Hepatocyte (in vitro differentiated cells): ENCODE measurements around the gene BET1L. TPM values are rescaled to one million over a fixed set of nuclear protein-coding genes. Genes with fewer than 3 reads are reported as not detected.

ENCODE experiments used
- DNase-seq: peaks from one replicate; pipeline ENCODE4 v3.0.0-alpha.2; 2016; ENCODE audit warnings: low spot score
- H2AFZ ChIP-seq: fragments of 200-600 bp; sonication (generic); 2 replicates; pipeline ENCODE4 v1.6.0; 2016; ENCODE audit warnings: antibody characterized with exemption, mild to moderate bottlenecking
- H3K27ac ChIP-seq: fragments of 200-600 bp; sonication (generic); 2 replicates; pipeline ENCODE4 v1.5.1; 2016; ENCODE audit warnings: mild to moderate bottlenecking
- H3K27me3 ChIP-seq: fragments of 200-600 bp; sonication (generic); 2 replicates; pipeline ENCODE4 v1.6.1; 2016
- H3K36me3 ChIP-seq: fragments of 200-600 bp; sonication (generic); replicated peaks from 2 replicates; pipeline ENCODE4 v1.5.1; 2016; ENCODE audit warnings: low read depth; ENCODE audit not compliant: insufficient read depth
- H3K4me1 ChIP-seq: fragments of 200-600 bp; sonication (generic); 2 replicates; pipeline ENCODE4 v1.5.1; 2016; ENCODE audit warnings: mild to moderate bottlenecking, moderate library complexity; ENCODE audit not compliant: insufficient read depth
- H3K4me2 ChIP-seq: fragments of 200-600 bp; sonication (generic); 2 replicates; pipeline ENCODE4 v1.6.0; 2016
- H3K4me3 ChIP-seq: fragments of 200-600 bp; sonication (generic); 2 replicates; pipeline ENCODE4 v1.5.1; 2016; ENCODE audit warnings: mild to moderate bottlenecking
- H3K79me2 ChIP-seq: fragments of 200-600 bp; sonication (generic); 2 replicates; pipeline ENCODE4 v1.6.0; 2017; ENCODE audit warnings: mild to moderate bottlenecking
- H3K9me2 ChIP-seq: fragments of 200-600 bp; sonication (generic); replicated peaks from 2 replicates; pipeline ENCODE4 v1.6.0; 2017; ENCODE audit warnings: mild to moderate bottlenecking; ENCODE audit not compliant: insufficient read depth
- H3K9me3 ChIP-seq: fragments of 200-600 bp; sonication (generic); 2 replicates; pipeline ENCODE4 v1.5.1; 2016; ENCODE audit warnings: low read depth, mild to moderate bottlenecking
- H4K20me1 ChIP-seq: fragments of 200-600 bp; sonication (generic); 2 replicates; pipeline ENCODE4 v1.6.0; 2016; ENCODE audit warnings: mild to moderate bottlenecking; ENCODE audit not compliant: insufficient read depth, poor library complexity, severe bottlenecking
- EZH2 ChIP-seq: fragments of 200-600 bp; sonication (generic); IDR thresholded peaks from 2 replicates; pipeline ENCODE4 v1.6.1; 2016; ENCODE audit warnings: antibody characterized with exemption, mild to moderate bottlenecking, borderline replicate concordance
- EZH2phosphoT487 ChIP-seq: fragments of 200-600 bp; sonication (generic); IDR thresholded peaks from one replicate; pipeline ENCODE4 v1.6.1; 2018; ENCODE audit warnings: antibody characterized with exemption, mild to moderate bottlenecking, low read depth, moderate library complexity; ENCODE audit not compliant: unreplicated experiment, severe bottlenecking
- WGBS: methylation state at CpG from one replicate; pipeline ENCODE4 v1.1.6; 2016; ENCODE audit warnings: low lambda C conversion rate; ENCODE audit errors: missing lambda C conversion rate; 5-methylcytosine and 5-hydroxymethylcytosine counted together
- polyA plus RNA-seq: library from polyadenylated mRNA; unstranded; fragments of >200 nt; fragmentation: Nextera tagmentation; extraction: Ambion mirVana; gene quantifications from 2 replicates; pipeline ENCODE4 v1.2.1, GENCODE V29; 2016
- total RNA-seq: library from RNA; depleted of rRNA; stranded (reverse); fragments of >200 nt; gene quantifications from 2 replicates; pipeline ENCODE4 v1.2.3, GENCODE V29; 2014
- TF ChIP-seq, protein P1 (sequence below): fragments of 200-600 bp; sonication (generic); IDR thresholded peaks from 2 replicates; pipeline ENCODE4 v1.5.1; 2016; ENCODE audit warnings: antibody characterized with exemption, mild to moderate bottlenecking; ENCODE audit not compliant: poor library complexity

BET1L gene
- total and polyA plus RNA-seq, 2 experiments from 2014 or later: 33.9 to 70.5 TPM

- Histone ChIP-seq H3K4me1 (no peaks in the 10 kb centered on the region), H3K27me3 (no peaks in the 10 kb centered on the region), H3K4me2 (no peak overlapping the region), H3K79me2 (no peaks in the 10 kb centered on the region), H3K9me3 (no peaks in the 10 kb centered on the region), H4K20me1 (no peaks in the 10 kb centered on the region), H3K4me3 (no peak overlapping the region), H3K36me3 (no peaks in the 10 kb centered on the region), H3K9me2 (no peaks in the 10 kb centered on the region), H2AFZ (no peak overlapping the region), H3K27ac (no peak overlapping the region)
- WGBS: 94% methylated on average over 10 of the region's 10 CpGs
- TF ChIP-seq, protein P1, sequence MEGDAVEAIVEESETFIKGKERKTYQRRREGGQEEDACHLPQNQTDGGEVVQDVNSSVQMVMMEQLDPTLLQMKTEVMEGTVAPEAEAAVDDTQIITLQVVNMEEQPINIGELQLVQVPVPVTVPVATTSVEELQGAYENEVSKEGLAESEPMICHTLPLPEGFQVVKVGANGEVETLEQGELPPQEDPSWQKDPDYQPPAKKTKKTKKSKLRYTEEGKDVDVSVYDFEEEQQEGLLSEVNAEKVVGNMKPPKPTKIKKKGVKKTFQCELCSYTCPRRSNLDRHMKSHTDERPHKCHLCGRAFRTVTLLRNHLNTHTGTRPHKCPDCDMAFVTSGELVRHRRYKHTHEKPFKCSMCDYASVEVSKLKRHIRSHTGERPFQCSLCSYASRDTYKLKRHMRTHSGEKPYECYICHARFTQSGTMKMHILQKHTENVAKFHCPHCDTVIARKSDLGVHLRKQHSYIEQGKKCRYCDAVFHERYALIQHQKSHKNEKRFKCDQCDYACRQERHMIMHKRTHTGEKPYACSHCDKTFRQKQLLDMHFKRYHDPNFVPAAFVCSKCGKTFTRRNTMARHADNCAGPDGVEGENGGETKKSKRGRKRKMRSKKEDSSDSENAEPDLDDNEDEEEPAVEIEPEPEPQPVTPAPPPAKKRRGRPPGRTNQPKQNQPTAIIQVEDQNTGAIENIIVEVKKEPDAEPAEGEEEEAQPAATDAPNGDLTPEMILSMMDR: no peak
- TF ChIP-seq EZH2phosphoT487 (no peak), EZH2 (no peak)
- DNase-seq: no peak
Observed at GRCh38 chr11:251550-251949, 44.4 kb upstream of the BET1L start.

DNA sequence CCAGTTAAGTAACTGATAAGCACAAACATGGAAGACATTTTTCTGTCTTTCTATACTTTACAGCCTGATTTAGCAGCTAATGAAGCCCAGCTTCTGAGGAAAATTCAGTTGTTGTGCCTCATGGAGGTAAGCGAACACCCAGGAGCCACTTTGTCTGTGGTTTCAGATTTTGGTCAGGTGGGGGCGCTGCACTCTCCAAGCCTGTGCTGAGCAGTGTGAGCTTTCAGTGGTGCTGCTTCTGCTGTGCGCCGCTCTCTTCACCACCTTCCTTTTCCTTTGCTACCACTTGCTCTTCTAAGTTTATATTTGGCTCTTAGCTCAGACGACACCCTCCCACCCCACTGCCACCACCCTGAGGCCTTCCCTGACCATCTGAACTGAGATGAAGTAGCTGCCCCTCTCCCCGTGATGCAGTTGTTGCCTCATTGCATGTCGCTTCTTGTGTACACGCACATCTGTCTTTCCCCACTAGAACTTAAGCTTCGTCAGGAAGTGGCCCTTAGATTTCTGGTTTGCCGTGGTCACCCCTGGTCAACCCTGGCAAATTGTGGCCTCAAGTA is 43.6 kb upstream of the BET1L start:
- Histone ChIP-seq H3K36me3 (no peaks in the 10 kb centered on the region), H3K4me3 (no peak overlapping the region)

DNA sequence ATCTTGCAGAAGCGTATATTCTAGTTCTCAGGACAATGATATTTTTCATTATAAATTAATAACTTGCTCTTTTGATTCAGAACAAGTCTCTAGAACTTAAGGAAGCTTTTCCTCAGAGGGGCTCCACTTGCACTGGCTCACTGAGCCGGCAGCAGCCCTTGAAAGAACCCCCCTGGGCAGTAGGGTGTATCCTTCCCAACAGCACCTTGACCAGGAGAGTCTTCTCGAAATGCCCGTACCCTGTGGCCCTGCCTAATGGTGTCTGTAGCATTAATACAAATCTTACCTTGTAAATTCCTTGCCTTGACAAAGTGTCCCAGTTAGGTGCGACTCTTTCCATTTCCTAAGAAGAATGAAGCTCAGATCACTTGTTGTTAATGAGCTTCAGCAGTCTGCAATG is 43.1 kb upstream of the BET1L start:
- H3K27ac ChIP-seq: no peak overlapping the region

More for the DNA sequence above, 43.6 kb upstream of the BET1L start:
- 79% methylated on average over 10 of the region's 10 CpGs for WGBS
- Histone ChIP-seq H3K4me2 (no peak overlapping the region), H3K9me3 (no peaks in the 10 kb centered on the region), H2AFZ (no peak overlapping the region), H4K20me1 (no peaks in the 10 kb centered on the region), H3K4me1 (no peaks in the 10 kb centered on the region), H3K27me3 (no peaks in the 10 kb centered on the region), H3K27ac (no peak overlapping the region), H3K79me2 (no peaks in the 10 kb centered on the region), H3K9me2 (no peaks in the 10 kb centered on the region)
- TF ChIP-seq, protein P1: peak; percentile 61
- TF ChIP-seq EZH2phosphoT487: no peak
- no peak for TF ChIP-seq EZH2
- DNase-seq: peak; percentile 67

More for the DNA sequence above, 43.1 kb upstream of the BET1L start:
- H3K4me3 ChIP-seq: no peak overlapping the region
- no peaks in the 10 kb centered on the region for H3K27me3 ChIP-seq
- no peak overlapping the region for H2AFZ ChIP-seq
- H3K4me2 ChIP-seq: no peak overlapping the region
- no peaks in the 10 kb centered on the region for H3K36me3 ChIP-seq
- DNase-seq: no peak
- H3K9me3 ChIP-seq: no peaks in the 10 kb centered on the region
- H3K79me2 ChIP-seq: no peaks in the 10 kb centered on the region
- no peaks in the 10 kb centered on the region for H4K20me1 ChIP-seq
- H3K9me2 ChIP-seq: no peaks in the 10 kb centered on the region
- 85% methylated on average over 5 of the region's 5 CpGs for WGBS
- TF ChIP-seq, protein P1: no peak
- no peak for TF ChIP-seq EZH2phosphoT487
- no peak for TF ChIP-seq EZH2
- no peaks in the 10 kb centered on the region for H3K4me1 ChIP-seq
